IPS DF 19.7 (cell line): ENCODE results near the gene ZNF516.

Source experiments
- DNase-seq: peaks from one replicate; pipeline ENCODE4 v3.0.0-alpha.2; 2013; ENCODE audit warnings: low read depth, low spot score

The ZNF516 gene

GRCh38 chr18:76455003-76455676 is 39.9 kb downstream of the ZNF516 start:
- DNase-seq = no peak

GRCh38 chr18:76454418-76454817 is 40.6 kb downstream of the ZNF516 start:
- no peak for DNase-seq

GRCh38 chr18:76453932-76454331 is 41.1 kb downstream of the ZNF516 start:
- DNase-seq = no peak

GRCh38 chr18:76453057-76453561 is 41.9 kb downstream of the ZNF516 start:
- DNase-seq = no peak

GRCh38 chr18:76452357-76452756 is 42.7 kb downstream of the ZNF516 start:
- no peak for DNase-seq

- DNase-seq = no peak
These were observed 43.4 kb downstream of the ZNF516 start for GRCh38 chr18:76451396-76452331.

- peak; percentile 28 for DNase-seq
These were observed 44.3 kb downstream of the ZNF516 start for GRCh38 chr18:76450452-76451395.

- DNase-seq = no peak
These were observed 46.0 kb downstream of the ZNF516 start for GRCh38 chr18:76449111-76449453.

GRCh38 chr18:76448256-76449110 is 46.6 kb downstream of the ZNF516 start:
- DNase-seq = no peak

GRCh38 chr18:76447258-76447890 is 47.7 kb downstream of the ZNF516 start:
- no peak for DNase-seq

- DNase-seq = no peak
These were observed 48.5 kb downstream of the ZNF516 start for GRCh38 chr18:76446321-76447257.

GRCh38 chr18:76445741-76446232 is 49.3 kb downstream of the ZNF516 start:
- no peak for DNase-seq

GRCh38 chr18:76445275-76445674 is 49.8 kb downstream of the ZNF516 start:
- DNase-seq = no peak

- no peak for DNase-seq
These were observed 50.5 kb downstream of the ZNF516 start for GRCh38 chr18:76444446-76445105.

GRCh38 chr18:76443519-76444445 is 51.3 kb downstream of the ZNF516 start:
- no peak for DNase-seq

- DNase-seq = no peak
These were observed 52.5 kb downstream of the ZNF516 start for GRCh38 chr18:76442413-76443171.
